HG03025 (cell line): ENCODE measurements around the gene MKNK2.

Experiments
- ATAC-seq: cut with Tn5 transposase; IDR thresholded peaks from one replicate; pipeline ENCODE4 v1.9.1; 2021; ENCODE audit warnings: mild to moderate bottlenecking, moderate library complexity; ENCODE audit not compliant: unreplicated experiment, low FRiP score

MKNK2 gene

GRCh38 chr19:2058570-2059421, 7.8 kb upstream of the MKNK2 start:
- ATAC-seq: no peak

- no peak for ATAC-seq
Observed at GRCh38 chr19:2057484-2058469, 6.7 kb upstream of the MKNK2 start.

- ATAC-seq: no peak
Observed at GRCh38 chr19:2056837-2057192, 5.8 kb upstream of the MKNK2 start.

DNA sequence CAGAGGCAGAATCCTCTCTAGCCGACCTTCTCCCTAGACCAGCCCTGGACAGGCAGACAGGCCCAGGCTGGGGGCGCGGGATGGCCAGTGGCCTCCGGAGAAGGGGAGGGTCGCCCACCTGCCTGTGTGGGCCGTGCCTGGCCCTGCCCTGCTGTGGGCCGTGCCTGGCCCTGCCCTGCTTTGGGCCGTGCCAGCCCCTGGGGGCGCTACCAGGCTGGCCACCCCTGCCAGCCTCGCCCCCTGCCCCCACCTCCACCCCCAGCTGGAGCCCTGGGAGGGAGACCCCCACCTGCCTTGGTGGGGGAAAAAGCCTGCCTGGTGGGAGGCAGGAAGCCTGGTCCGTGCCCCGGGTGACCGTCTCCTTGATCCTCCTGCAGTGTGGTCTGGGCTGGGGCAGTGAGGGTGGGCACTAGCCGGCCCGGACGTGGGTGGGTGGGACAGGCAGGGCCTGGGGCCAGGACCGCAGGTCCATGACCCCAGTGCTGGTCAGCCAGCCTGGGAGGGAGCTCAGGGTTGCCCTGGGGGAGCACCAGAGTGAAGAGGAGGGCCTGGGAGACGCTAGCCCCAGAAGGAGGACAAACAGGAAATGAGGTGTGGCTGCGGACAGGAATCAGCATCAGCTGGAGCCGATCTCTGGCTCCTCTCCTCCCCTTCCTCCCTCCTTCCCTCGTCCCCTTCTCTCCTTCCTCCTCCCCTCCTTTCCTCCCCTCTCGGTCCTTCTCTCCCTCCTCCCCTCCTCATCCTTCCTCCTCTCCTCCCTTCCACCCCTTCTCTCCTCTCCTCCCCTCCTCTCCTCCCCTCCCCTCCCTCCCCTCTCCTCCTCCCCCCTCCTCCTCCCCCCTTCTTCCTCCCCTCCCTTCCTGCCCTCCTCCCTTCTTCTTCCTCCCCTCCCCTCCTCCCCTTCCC, 5.1 kb upstream of the MKNK2 start:
- ATAC-seq: no peak

- ATAC-seq: no peak
Observed at GRCh38 chr19:2054763-2055162, 3.7 kb upstream of the MKNK2 start.

GRCh38 chr19:2053601-2054389, 2.8 kb upstream of the MKNK2 start:
- ATAC-seq: no peak

DNA sequence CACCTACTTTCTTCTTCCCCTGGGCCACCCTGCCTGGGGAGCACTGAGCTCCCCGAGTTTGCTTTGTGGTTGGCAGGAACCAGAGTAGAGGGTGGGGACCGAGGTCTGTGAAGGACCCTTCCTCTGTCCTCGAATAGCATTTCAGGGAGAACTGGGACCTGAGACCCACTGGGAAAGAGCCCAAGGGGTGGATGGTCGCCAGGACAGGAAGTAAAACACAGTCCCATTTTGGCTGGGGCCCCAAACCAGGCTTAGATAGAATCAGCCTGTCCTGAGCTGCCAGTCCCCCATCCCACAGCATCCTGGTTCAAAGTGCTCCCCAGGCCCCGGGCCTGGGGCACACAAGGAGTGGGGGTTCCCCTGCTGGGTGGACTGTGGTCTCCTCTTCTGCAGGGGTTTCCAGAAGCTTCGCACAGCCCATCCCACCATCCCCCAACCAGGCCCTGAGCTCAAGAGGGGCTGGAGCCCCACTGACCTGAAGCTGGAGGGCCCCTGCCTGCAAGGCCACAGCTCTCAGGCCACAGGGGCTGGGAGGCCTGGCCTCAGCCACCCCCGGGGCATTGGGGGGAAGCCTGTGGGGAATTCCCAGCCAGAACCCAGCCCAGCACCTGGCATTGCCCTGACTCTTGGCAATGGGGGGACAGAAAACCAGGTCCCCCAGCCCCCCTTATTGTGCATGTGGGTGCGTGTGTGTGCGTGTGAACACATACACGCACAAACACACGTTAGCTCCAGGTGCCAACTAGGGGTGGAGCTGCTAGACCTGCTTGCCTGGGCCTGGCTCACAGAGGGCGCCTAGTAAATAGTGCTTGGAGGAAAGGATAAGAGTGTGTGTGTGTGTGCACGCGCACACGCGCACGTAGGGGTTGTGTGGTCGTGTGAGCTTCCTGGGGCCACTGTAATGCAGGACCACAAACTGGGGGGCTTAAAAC, 995 bp upstream of the MKNK2 start:
- no peak for ATAC-seq

- ATAC-seq: peak; percentile 22
Observed at GRCh38 chr19:2050349-2050990, 574 bp downstream of the MKNK2 start.

DNA sequence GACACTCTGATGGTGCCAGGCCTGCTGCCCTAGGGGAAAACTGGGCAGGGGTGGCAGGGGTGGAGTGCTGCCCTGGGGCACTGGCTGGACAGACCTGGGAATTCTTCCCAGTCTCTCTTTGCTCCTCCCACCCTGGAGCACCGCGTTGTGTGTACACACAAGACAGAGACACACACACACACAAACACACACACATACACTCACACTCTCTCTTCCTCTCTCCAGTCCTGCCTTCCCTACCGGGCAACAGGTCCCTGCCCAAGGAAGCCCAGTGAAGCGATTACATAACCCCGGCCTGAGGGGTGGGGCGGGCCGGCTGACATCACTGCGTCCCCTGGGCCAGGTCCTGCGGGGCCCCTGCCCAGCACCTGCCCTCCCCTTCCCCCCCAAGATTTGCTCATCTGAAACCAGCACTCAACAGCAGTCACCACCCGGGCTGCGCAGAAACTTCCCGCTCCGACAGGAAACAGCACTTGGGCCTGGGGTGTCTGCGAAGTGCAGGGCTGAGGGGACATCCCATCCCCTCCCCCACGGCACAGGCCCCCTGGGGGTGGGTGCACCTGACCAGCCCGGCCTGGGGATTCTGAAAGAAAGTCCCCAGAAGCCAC, 1.2 kb downstream of the MKNK2 start:
- ATAC-seq: peak; percentile 10

GRCh38 chr19:2048959-2049740, 1.9 kb downstream of the MKNK2 start:
- ATAC-seq: no peak

GRCh38 chr19:2048104-2048958, 2.7 kb downstream of the MKNK2 start:
- ATAC-seq: no peak

- no peak for ATAC-seq
Observed at GRCh38 chr19:2047449-2048103, 3.5 kb downstream of the MKNK2 start.

DNA sequence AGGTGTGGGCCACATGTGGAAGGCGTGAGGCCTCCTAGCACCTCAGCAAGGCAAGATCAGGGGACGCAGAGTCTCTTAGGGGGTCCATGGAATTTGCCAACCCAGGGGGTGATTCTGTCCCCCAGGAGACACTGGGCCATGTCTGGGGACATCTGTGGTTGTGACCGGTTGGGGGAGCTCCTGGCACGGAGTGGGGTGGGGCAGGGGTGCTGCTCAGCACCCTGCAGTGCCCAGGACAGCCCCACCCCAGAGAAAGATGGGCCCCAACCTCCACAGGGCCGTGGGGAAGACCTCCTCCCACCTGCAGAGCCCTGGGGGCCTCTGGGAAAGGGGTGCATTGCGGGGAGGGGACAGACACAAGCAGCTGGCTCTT, 4.0 kb downstream of the MKNK2 start:
- no peak for ATAC-seq

- no peak for ATAC-seq
Observed at GRCh38 chr19:2046046-2046907, 4.8 kb downstream of the MKNK2 start.
